Osteoblast (primary cell): Measurements from ENCODE around the gene ADARB2. TPM values are rescaled to one million over a fixed set of nuclear protein-coding genes. Genes with fewer than 3 reads are reported as not detected.

Experiments
- DNase-seq: peaks from one replicate; pipeline ENCODE4 v3.0.0; 2011; ENCODE audit warnings: low spot score, mixed read lengths; ENCODE audit not compliant: insufficient read length; ENCODE audit errors: missing footprints
- H2AFZ ChIP-seq: 2 replicates; pipeline ENCODE4 v1.6.0; 2011; ENCODE audit warnings: mild to moderate bottlenecking, low read length
- H3K27ac ChIP-seq: 2 replicates; pipeline ENCODE4 v1.5.1; 2011; ENCODE audit warnings: mild to moderate bottlenecking, low read depth, low read length, moderate library complexity
- H3K27me3 ChIP-seq: 2 replicates; pipeline ENCODE4 v1.6.0; 2012; ENCODE audit warnings: mild to moderate bottlenecking, control low read depth, inconsistent platforms, low read length, moderate library complexity; ENCODE audit not compliant: insufficient read depth
- H3K36me3 ChIP-seq: 2 replicates; pipeline ENCODE4 v1.5.1; 2011; ENCODE audit warnings: mild to moderate bottlenecking, low read length, control low read depth, moderate library complexity; ENCODE audit not compliant: insufficient read depth
- H3K4me1 ChIP-seq: 2 replicates; pipeline ENCODE4 v1.5.1; 2011; ENCODE audit warnings: mild to moderate bottlenecking, low read length, control low read depth, moderate library complexity; ENCODE audit not compliant: insufficient read depth
- H3K4me2 ChIP-seq: 2 replicates; pipeline ENCODE4 v1.6.0; 2011; ENCODE audit warnings: mild to moderate bottlenecking, low read length; ENCODE audit not compliant: insufficient read depth
- H3K4me3 ChIP-seq: fragments of 200-600 bp; sonication (generic); 3 replicates; pipeline ENCODE4 v1.5.1; 2012; ENCODE audit warnings: mild to moderate bottlenecking, low read length, inconsistent platforms; ENCODE audit not compliant: insufficient read depth
- H3K79me2 ChIP-seq: 2 replicates; pipeline ENCODE4 v1.6.0; 2012; ENCODE audit warnings: mild to moderate bottlenecking, low read length, control low read depth, inconsistent platforms; ENCODE audit not compliant: insufficient read depth
- H3K9me3 ChIP-seq: 2 replicates; pipeline ENCODE4 v1.5.1; 2011; ENCODE audit warnings: low read depth, low read length, control low read depth
- H4K20me1 ChIP-seq: 2 replicates; pipeline ENCODE4 v1.6.0; 2012; ENCODE audit warnings: mild to moderate bottlenecking, low read length, control low read depth; ENCODE audit not compliant: insufficient read depth
- total RNA-seq: library from RNA; depleted of rRNA; stranded (reverse); fragments of >200 nt; gene quantifications from 2 replicates; pipeline ENCODE4 v1.2.3, GENCODE V29; 2012
- TF ChIP-seq, protein P1 (sequence below): IDR thresholded peaks from 2 replicates; pipeline ENCODE4 v1.5.1; 2011; ENCODE audit warnings: mild to moderate bottlenecking, low read depth, low read length, moderate library complexity; ENCODE audit errors: extremely low read depth

The ADARB2 gene
- total RNA-seq, 1 donor: not detected

DNA sequence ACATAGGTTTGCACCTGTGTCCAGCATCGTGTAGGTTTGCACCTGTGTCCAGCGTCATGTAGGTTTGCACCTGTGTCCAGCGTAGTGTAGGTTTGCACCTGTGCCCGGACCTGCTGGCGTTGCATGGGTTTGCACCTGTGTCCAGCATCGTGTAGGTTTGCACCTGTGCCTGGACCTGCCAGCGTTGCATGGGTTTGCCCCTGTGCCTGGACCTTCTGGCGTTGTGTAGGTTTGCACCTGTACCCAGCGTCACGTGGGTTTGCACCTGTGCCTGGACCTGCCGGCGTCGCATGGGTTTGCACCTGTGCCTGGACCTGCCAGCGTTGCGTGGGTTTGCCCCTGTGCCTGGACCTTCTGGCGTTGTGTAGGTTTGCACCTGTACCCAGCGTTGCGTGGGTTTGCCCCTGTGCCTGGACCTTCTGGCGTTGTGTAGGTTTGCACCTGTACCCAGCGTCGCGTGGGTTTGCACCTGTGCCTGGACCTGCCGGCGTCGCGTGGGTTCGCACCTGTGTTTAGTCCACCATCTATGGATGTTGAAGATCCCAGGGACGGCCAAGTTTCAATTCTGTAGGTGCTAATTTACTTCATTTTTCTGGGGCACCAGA, 523.2 kb downstream of the ADARB2 start:
- no peaks in the 10 kb centered on the region for H3K9me3 ChIP-seq

DNA sequence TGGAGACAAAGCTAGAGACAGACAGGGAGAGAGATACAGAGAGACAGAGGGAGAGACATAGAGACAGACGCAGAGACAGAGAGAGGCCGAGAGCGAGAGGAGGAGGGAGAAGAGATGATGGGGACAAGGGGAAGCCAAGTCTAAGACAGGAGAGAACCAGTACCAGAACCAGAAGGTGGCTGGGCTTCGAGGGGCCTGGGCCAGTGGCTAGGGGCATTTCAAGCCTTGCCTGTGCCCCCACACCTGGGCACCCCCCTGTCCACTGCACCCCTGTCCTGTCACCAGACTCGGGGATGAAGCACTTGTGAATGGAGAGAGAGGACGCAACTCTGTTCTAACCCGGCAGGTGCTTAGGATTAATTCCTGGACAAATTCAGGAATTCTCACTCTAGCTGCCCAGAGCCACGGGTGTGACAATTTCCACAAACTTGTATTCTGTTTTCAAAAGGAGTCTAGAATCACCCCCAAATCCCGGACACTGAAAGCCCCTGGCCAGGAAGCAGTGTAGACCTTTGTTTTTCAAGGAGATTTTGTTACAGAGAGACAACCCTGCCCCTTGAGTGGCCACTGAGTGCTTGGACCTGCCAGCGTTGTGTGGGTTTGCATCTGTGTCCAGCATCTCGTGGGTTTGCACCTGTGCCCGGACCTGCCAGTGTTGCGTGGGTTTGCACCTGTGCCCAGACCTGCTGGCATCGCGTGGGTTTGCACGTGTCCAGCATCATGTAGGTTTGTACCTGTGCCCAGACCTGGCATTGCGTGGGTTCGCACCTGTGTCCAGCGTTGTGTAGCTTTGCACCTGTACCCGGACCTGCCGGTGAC, 523.9 kb downstream of the ADARB2 start:
- H2AFZ ChIP-seq: no peak overlapping the region
- no peaks in the 10 kb centered on the region for H4K20me1 ChIP-seq
- H3K36me3 ChIP-seq: no peaks in the 10 kb centered on the region
- H3K79me2 ChIP-seq: no peaks in the 10 kb centered on the region
- no peak overlapping the region for H3K4me2 ChIP-seq
- peak; percentile 59 for DNase-seq
- no peaks in the 10 kb centered on the region for H3K9me3 ChIP-seq
- no peaks in the 10 kb centered on the region for H3K4me1 ChIP-seq
- H3K27me3 ChIP-seq: no peaks in the 10 kb centered on the region
- H3K27ac ChIP-seq: no peak overlapping the region
- TF ChIP-seq, protein P1, sequence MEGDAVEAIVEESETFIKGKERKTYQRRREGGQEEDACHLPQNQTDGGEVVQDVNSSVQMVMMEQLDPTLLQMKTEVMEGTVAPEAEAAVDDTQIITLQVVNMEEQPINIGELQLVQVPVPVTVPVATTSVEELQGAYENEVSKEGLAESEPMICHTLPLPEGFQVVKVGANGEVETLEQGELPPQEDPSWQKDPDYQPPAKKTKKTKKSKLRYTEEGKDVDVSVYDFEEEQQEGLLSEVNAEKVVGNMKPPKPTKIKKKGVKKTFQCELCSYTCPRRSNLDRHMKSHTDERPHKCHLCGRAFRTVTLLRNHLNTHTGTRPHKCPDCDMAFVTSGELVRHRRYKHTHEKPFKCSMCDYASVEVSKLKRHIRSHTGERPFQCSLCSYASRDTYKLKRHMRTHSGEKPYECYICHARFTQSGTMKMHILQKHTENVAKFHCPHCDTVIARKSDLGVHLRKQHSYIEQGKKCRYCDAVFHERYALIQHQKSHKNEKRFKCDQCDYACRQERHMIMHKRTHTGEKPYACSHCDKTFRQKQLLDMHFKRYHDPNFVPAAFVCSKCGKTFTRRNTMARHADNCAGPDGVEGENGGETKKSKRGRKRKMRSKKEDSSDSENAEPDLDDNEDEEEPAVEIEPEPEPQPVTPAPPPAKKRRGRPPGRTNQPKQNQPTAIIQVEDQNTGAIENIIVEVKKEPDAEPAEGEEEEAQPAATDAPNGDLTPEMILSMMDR: no peak
- H3K4me3 ChIP-seq: no peak overlapping the region

More for the DNA sequence above, 523.2 kb downstream of the ADARB2 start:
- H2AFZ ChIP-seq: no peak overlapping the region
- no peaks in the 10 kb centered on the region for H4K20me1 ChIP-seq
- H3K4me3 ChIP-seq: no peak overlapping the region
- no peak overlapping the region for H3K27ac ChIP-seq
- no peak overlapping the region for H3K4me2 ChIP-seq
- TF ChIP-seq, protein P1: no peak
- H3K79me2 ChIP-seq: no peaks in the 10 kb centered on the region
- no peak for DNase-seq
- no peaks in the 10 kb centered on the region for H3K36me3 ChIP-seq
- no peaks in the 10 kb centered on the region for H3K27me3 ChIP-seq
- no peaks in the 10 kb centered on the region for H3K4me1 ChIP-seq

GRCh38 chr10:1212571-1213141, 524.7 kb downstream of the ADARB2 start:
- H3K79me2 ChIP-seq: no peaks in the 10 kb centered on the region
- no peak overlapping the region for H3K4me3 ChIP-seq
- H3K9me3 ChIP-seq: no peaks in the 10 kb centered on the region
- no peaks in the 10 kb centered on the region for H3K4me1 ChIP-seq
- no peaks in the 10 kb centered on the region for H4K20me1 ChIP-seq
- H3K4me2 ChIP-seq: no peak overlapping the region
- no peaks in the 10 kb centered on the region for H3K27me3 ChIP-seq
- DNase-seq: peak; percentile 11
- H2AFZ ChIP-seq: no peak overlapping the region
- TF ChIP-seq, protein P1: no peak
- H3K27ac ChIP-seq: no peak overlapping the region
- no peaks in the 10 kb centered on the region for H3K36me3 ChIP-seq
